ENCODE results near the gene UCMA.
"Not testable (repeated sequence)": the region's sequence is repeated elsewhere in the genome, so short reads cannot be mapped to it uniquely, and the experiment has no call there.

The UCMA gene

GRCh38 chr10:13257621-13258140, 23.5 kb upstream of the UCMA start:
- Histone ChIP-seq H3K4me3 (ENCODE audit: low read depth in 1 of 2, low read length in 1 of 2) (no peak overlapping the region), H3K27me3 (peaks cover 7% of the 10 kb centered on the region), H3K27ac (no peak overlapping the region), H3K4me1 (ENCODE audit: control insufficient read depth in 1 of 2, insufficient read depth in 1 of 2, low read depth in 1 of 2, low read length in 1 of 2) (no peaks in the 10 kb centered on the region), H3K36me3 (no peaks in the 10 kb centered on the region), H3K9me3 (no peaks in the 10 kb centered on the region)
- no peak for TF ChIP-seq CTCF (IDR thresholded peaks at IDR 0.05)

GRCh38 chr10:13256627-13257026, 22.5 kb upstream of the UCMA start:
- Histone ChIP-seq H3K27me3 (peaks cover 7% of the 10 kb centered on the region), H3K9me3 (no peaks in the 10 kb centered on the region), H3K27ac (no peak overlapping the region), H3K36me3 (no peaks in the 10 kb centered on the region), H3K4me1 (ENCODE audit: control insufficient read depth in 1 of 2, insufficient read depth in 1 of 2, low read depth in 1 of 2, low read length in 1 of 2) (no peaks in the 10 kb centered on the region), H3K4me3 (ENCODE audit: low read depth in 1 of 2, low read length in 1 of 2) (no peak overlapping the region)
- TF ChIP-seq CTCF (IDR thresholded peaks at IDR 0.05), result no peak

- Histone ChIP-seq H3K9me3 (no peaks in the 10 kb centered on the region), H3K27ac (no peak overlapping the region), H3K4me3 (ENCODE audit: low read depth in 1 of 2, low read length in 1 of 2) (no peak overlapping the region), H3K4me1 (ENCODE audit: control insufficient read depth in 1 of 2, insufficient read depth in 1 of 2, low read depth in 1 of 2, low read length in 1 of 2) (no peaks in the 10 kb centered on the region), H3K36me3 (no peaks in the 10 kb centered on the region), H3K27me3 (peaks cover 7% of the 10 kb centered on the region)
- TF ChIP-seq CTCF (IDR thresholded peaks at IDR 0.05), result no peak
These were observed 19.6 kb upstream of the UCMA start for GRCh38 chr10:13253726-13254125.

GRCh38 chr10:13247784-13248183, 13.6 kb upstream of the UCMA start:
- Histone ChIP-seq H3K4me1 (ENCODE audit: control insufficient read depth in 1 of 2, insufficient read depth in 1 of 2, low read depth in 1 of 2, low read length in 1 of 2) (no peaks in the 10 kb centered on the region), H3K4me3 (ENCODE audit: low read depth in 1 of 2, low read length in 1 of 2) (no peak overlapping the region), H3K9me3 (no peaks in the 10 kb centered on the region), H3K27ac (no peak overlapping the region), H3K36me3 (no peaks in the 10 kb centered on the region), H3K27me3 (no peaks in the 10 kb centered on the region)
- TF ChIP-seq CTCF (IDR thresholded peaks at IDR 0.05), result no peak

GRCh38 chr10:13247246-13247645, 13.1 kb upstream of the UCMA start:
- Histone ChIP-seq H3K4me3 (ENCODE audit: low read depth in 1 of 2, low read length in 1 of 2) (no peak overlapping the region), H3K36me3 (no peaks in the 10 kb centered on the region), H3K9me3 (no peaks in the 10 kb centered on the region), H3K27me3 (no peaks in the 10 kb centered on the region), H3K4me1 (ENCODE audit: control insufficient read depth in 1 of 2, insufficient read depth in 1 of 2, low read depth in 1 of 2, low read length in 1 of 2) (no peaks in the 10 kb centered on the region), H3K27ac (no peak overlapping the region)
- TF ChIP-seq CTCF (IDR thresholded peaks at IDR 0.05), result no peak

- H3K4me1 ChIP-seq (ENCODE audit: control insufficient read depth in 1 of 2, insufficient read depth in 1 of 2, low read depth in 1 of 2, low read length in 1 of 2); H3K27me3 ChIP-seq; H3K9me3 ChIP-seq; H3K27ac ChIP-seq; H3K36me3 ChIP-seq; H3K4me3 ChIP-seq (ENCODE audit: low read depth in 1 of 2, low read length in 1 of 2): not testable (repeated sequence)
These were observed 8.1 kb upstream of the UCMA start for GRCh38 chr10:13242260-13242659.

Data from neutrophil (primary cell).